HG03442 (cell line): ENCODE measurements around the gene CTSW.
A peak's percentile ranks its signal among the peaks of the same experiment; 100 is the strongest.

ENCODE experiments used
- ATAC-seq: cut with Tn5 transposase; IDR thresholded peaks from one replicate; pipeline ENCODE4 v1.9.1; 2021; ENCODE audit warnings: mild to moderate bottlenecking, moderate library complexity; ENCODE audit not compliant: unreplicated experiment

CTSW gene

GRCh38 chr11:65919573-65920371 lies 40.1 kb downstream of the CTSW start:
- ATAC-seq = peak; percentile 44

DNA sequence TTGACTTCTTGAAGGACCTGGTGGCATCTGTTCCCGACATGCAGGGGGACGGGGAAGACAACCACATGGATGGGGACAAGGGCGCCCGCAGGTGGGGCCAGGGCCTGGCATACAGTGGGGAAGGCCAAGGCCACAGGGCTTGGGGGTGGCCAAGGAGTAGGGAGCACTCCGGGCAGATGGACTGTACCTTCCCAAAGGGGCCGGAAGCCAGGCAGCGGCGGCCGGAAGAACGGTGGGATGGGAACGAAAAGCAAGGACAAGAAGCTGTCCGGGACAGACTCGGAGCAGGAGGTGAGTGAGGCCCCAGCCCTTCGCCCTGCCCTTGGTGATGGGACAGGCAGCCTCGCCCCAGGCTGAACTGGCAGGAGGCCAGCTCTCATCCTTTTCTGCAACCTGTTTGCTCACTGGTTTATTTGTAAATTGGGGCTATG lies 40.8 kb downstream of the CTSW start:
- ATAC-seq = no peak

- no peak for ATAC-seq
These were observed 41.5 kb downstream of the CTSW start for GRCh38 chr11:65921033-65921555.

DNA sequence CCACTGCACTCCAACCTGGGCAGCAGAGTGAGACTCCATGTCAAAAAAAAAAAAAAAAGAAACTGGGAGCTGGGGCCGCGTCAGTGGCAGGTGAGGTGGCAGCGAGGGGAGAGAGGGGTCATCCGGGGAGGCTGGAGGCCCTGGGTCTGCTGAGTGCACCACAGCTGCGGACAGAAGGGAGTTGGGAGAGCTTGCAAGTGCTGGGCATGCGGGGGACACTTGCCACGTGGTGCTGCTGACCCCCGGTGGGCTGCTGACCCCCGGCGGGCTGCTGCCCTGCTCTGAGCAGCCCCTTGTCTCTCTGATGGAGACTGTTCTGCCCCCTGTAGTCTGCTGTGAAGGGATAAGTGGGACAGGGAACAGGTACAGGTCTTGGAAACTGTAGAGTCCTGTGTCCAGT lies 42.2 kb downstream of the CTSW start:
- ATAC-seq = no peak

GRCh38 chr11:65922565-65922964 lies 42.9 kb downstream of the CTSW start:
- no peak for ATAC-seq

DNA sequence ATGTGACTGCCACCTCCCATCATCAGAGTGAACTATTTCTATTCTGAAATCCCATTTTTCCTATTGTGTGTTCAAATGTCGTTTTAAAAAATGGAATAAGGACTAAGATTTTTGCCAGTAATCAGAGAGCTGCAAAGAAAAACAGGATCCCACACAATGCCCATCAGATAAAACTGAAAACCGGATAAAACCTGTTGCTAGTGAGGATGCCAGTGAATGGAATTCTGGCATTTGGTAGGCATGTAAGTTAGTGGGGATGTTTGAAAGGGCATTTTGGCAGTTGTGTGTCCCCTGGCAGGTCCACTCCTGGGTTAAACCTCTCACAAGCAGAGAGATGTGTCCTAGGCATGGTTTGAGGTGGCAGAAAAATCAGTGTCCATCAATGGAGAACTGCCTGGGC lies 45.8 kb downstream of the CTSW start:
- ATAC-seq = no peak

GRCh38 chr11:65927904-65928397 lies 48.3 kb downstream of the CTSW start:
- ATAC-seq = no peak

- no peak for ATAC-seq
These were observed 49.0 kb downstream of the CTSW start for GRCh38 chr11:65928667-65929066.

DNA sequence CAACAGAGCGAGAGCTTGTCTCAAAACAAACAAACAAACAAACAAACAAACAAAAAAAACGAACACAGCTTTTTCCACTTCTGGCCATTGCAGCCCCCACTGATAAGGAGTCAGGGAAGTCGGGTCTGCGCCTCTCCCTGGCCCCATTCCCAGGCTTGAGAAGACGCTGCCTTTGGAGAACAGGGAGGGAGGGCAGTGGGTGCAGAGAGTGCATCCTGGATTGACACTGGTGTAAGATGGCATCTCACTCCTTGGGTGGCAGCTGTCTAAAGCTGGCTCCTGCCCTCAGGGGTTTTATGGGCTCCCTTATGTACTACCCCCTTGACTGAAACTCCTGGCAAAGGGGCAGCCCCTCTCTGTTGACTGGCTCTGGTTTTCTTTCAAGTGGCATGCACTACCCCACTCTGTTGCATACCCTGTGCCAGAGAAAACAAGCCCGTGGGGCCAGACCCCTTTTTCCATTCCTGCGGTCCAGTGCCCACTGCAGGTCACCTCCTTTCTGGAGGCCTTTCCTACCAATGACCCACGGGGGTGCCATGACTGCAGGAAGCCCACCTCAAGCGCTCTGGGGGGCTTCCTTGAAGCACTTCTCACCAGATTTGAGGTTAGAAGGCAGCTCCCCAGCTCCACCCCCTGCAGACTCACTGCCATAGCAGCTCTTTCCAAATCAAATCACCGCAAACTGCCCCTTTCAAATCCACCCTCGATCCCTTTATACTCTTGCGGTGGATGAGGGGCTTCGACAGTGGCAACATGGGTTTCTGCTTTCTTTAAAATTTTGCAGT lies 52.3 kb downstream of the CTSW start:
- ATAC-seq = no peak

DNA sequence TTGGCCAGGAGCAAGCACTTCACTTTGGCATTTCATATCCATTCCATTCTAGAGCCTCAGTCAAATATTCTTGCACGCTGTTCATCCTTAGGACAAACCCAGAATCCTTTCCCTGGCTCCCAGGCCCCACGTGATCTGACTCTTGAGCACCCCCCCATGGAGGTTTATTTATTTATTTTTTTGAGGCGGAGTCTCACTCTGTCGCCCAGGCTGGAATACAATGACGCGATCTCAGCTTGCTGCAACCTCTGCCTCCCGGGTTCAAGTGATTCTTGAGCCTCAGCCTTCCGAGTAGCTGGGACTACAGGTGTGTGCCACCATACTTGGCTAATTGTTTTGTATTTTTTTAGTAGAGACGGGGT lies 52.9 kb downstream of the CTSW start:
- ATAC-seq = no peak
